ENCODE measurements around the gene RNF217.
"Not testable (repeated sequence)": the region's sequence is repeated elsewhere in the genome, so short reads cannot be mapped to it uniquely, and the experiment has no call there.

RNF217 gene

DNA sequence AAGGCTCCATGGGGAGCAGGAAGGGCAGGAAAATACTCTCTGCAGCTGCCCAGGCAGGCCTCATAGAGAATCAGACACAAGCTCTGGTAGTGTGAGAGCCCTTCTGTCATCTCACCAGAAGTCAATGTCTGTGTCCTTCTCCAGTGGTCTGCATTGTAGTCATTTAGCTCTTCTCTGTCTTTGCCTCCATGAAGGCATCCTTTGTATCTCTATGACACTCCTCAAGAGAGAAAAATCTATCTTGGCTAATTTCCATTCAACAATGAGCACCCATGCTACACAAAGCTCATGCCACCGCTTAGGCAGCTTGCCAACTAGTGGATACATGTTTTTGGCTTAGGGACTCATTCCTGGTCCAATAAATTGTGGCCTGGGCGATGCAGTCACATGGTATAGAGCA is 92.1 kb downstream of the RNF217 start:
- peak in 8 of 56 donors; percentile 7 to 73 (median 14) for DNase-seq

GRCh38 chr6:125057392-125058246 is 95.4 kb downstream of the RNF217 start:
- DNase-seq: no peak

DNA sequence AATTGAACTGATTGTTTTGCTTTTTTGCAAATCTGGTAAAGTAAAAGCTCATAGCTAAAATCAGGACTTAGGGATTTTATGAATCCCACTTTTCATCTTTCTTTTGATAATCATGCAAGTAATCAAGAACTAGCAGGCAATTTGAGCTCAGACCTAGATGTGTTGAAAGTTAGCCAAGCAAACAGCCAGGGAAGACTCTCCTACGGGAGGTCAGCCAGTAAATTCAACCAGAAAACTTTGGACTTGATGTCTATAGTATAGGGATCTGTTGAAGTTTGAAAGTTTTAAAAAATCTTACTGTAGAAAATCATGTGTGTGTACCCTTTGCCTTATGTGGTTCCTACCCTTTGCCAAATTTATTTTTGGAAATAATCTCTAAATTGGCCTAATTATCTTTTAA is 96.3 kb downstream of the RNF217 start:
- DNase-seq: no peak

DNA sequence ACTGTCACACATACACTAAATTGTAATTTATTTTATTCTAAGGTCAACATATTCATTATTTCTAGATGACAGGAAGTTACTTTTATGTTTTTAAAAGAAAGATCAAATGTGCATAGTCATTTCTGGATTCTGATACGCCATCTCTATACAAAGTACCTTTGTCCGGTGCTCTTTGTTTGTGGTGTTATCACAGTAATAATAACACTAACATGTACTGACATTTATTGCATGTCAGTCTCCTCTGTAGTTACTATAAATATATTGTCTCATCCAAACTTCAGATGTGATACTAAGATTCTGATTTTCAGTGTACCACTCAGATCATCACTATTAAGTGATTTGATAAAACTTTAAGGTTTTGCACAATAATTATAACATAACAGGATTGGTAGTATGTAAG is 101.1 kb downstream of the RNF217 start:
- DNase-seq: no peak

DNA sequence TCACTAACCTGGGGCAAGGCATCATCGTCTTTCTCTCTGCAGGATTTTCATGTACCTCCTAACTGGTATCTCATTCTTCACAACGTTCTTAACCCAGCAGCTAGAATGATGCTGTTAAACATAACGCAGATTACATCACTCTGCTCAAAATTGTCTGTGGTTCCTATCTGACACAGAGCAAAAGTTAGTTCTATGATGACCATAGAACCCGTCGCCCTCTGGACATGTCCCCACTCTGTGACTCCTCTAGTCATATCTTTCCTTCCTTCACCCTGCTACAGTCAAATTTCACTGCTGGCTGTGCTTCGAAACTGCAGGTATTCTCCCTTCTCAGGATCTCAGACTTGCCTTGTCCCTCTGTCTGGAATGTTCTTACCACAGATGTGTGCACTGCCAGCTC is 103.9 kb downstream of the RNF217 start:
- DNase-seq: no peak

GRCh38 chr6:125066964-125067363 is 104.7 kb downstream of the RNF217 start:
- no peak for DNase-seq

DNA sequence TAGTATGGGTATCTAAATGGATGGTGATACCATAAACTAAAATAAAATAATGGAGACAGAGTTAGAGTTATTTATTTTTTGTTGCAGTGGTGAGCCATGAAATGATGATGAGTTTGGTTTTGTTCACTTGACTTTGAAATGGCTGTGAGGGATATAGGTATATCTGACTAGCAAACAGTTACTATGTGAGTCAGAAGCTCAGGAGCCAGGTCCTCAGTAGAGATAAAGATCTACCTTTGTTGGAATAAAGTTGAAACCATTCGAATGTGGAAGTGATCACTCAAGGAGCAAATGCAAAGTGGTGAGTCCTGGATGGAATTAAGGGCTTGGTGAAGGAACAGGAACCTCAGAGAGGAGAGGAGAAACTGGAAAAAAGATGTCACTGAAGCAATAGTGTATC is 105.3 kb downstream of the RNF217 start:
- DNase-seq: no peak

DNA sequence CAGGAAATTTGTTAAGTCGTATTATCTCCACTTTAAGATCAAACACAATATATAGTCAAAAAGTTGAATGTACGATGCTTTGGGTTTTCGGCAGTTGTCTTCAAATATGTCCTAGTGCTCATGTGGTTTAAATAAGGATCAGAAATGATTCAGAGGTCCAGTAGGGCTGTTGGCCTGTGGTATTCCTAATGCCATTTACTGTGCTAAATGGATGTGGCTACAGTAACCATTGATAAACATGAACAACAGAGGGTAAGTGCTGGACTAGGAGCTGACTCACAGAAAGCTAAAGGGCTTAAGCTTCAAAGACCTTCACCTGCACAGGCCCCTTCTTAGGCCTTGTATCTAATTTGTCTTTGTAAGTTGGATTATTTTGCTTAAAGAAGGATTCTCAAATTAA is 110.8 kb downstream of the RNF217 start:
- DNase-seq: no peak

GRCh38 chr6:125074120-125074519 is 111.9 kb downstream of the RNF217 start:
- no peak for DNase-seq

- not testable (repeated sequence) for DNase-seq
Observed at GRCh38 chr6:125075073-125075472, 112.8 kb downstream of the RNF217 start.

- no peak for DNase-seq
Observed at GRCh38 chr6:125075741-125076481, 113.7 kb downstream of the RNF217 start.

DNA sequence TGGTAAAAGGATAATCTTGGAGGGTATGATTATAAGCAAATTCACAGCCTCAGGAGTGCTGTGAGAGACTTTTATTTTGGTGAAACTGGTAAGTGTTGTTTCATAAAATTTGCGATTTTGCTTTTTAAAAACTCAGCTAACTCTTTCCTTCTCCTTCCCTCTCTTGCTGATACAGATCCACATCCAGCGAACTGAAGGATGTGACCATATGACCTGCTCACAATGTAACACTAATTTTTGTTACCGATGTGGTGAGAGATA is 114.2 kb downstream of the RNF217 start:
- no peak for DNase-seq

DNA sequence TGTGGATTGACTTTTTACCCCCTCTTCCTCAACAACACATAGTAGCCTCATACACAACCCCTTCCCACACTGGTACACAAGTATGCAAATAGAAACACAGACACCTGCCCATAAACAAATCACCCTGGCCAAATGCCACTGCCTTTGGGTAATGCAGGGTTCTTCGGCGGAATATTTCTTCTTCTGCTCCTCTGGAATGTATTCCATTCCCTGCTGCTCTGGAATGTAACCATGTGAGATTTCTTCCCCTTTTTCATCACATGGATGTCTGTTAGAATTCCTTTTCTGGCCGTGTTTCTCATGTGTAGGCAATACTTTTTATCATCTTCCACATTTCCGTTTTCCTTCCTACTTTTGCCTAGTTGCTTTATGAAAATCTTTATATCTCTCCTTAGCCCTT is 115.2 kb downstream of the RNF217 start:
- no peak for DNase-seq

DNA sequence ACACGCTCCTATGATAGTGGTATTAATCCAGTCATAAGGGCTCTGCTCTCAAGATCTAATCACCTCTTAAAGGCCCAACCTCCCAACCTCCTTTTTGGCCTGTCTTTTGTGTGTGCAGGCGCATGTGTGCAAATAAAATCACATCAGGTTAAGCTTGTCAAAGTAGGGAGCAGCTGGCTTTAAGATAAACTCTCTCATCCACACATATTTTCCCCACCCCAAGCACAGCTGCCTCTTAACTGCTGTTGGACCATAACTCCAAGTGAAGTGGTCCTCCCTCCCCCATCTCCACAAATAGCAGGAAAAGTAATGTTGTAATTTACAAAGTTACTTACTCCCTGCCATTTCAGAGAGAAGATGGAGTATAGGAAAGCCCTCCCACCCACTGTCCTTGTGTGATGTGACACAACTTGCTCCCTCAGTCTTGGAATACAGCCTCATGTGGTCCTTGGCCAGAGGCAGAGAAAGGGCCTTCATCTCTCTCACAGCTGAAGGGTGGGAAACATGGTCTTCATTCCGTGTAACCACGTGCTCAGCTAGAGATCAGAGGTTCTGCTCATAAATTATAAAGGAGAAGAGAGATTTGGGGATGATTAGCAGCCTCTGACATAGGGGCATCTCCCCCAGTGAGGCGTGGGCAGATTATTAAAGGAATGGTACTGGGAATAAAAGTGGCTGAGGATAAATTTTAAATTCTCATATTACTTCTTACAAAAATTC is 116.5 kb downstream of the RNF217 start:
- DNase-seq: no peak

DNA sequence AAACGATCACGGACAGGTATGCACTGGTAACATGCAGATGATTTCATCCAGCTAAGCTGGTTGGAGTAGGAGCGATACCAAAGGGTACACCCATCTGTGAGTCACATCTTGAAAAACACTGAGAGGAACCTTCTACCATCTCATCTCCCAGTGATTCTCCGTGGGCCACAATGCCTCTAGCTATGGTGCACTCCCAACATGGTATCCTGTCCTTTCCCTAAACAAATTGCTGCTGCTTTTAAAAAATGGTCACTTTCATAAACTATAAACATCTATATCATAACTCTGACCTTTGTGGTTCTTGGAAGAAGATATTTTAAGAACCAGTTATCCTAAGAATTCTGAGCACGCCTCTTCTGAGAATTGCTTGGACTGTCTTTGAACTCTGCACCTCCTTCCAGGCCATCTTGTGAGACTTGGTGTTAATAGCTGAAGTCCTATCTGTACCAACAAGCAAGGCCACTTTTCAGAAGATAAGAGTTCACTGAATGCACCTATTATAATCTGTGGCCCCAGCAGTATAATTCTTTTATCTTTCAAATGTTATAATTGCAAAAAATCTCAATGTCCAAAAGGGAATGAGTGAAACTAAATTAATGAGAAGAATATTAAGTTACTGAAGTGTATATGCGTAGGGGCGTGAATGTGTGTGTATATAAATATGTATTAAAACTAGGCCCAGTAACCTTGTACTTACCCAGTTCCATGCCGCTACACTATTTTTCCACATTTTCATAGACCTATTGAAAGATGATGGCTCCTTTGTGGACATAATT is 120.9 kb downstream of the RNF217 start:
- DNase-seq: no peak

DNA sequence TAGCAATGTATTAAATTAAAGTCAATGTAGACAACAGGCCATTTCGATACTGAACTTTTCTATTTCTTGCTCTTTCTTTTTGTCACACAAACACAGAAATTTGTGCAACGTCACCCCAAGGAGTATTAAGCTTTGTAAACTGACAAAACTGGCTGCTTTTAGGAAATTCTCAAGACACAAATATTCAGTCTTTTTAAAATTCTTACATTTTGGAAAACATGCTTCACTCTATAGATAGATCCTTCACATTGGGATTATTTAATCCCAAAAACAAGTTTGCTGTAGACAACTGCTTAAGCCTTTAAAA is 121.4 kb downstream of the RNF217 start:
- DNase-seq: no peak

DNA sequence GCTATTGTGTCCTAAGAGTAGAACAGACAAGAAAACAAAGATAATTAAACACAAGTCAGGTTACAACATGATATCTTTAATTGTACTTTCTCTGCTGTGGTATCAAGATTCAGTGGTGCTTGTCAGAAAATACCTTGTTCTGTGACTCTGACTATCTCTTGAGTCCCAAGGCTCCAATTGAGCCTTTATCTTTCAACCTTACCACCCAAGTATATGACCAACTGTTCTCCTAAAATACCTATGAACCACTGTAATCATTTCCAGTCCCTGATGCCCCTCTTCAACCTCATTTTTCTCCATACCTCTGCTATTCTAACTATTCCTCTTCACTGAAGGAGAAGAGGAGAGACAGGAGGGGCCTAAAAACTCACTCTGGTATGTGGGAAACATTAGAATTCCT is 124.5 kb downstream of the RNF217 start:
- DNase-seq: no peak

DNA sequence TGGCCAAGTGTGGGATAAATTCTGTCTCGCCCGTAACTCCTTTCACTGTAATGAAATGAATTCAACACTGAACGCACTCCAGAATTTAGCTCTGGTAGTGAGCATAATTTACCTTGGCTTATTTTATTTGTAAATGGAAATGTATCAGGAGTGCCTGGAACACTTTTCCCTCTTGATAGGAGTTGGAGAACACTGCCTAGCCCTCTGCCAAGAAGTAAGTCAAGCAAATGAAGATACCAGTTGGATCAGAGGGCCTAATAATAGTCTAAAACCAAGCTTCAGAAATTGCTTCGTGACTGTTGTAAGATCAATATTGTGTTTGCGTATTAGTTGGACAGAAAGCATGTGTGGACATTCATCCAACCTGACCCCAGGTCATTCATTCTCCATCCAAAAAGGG is 126.7 kb downstream of the RNF217 start:
- no peak for DNase-seq

GRCh38 chr6:125094563-125094962 is 132.3 kb downstream of the RNF217 start:
- no peak for DNase-seq

DNA sequence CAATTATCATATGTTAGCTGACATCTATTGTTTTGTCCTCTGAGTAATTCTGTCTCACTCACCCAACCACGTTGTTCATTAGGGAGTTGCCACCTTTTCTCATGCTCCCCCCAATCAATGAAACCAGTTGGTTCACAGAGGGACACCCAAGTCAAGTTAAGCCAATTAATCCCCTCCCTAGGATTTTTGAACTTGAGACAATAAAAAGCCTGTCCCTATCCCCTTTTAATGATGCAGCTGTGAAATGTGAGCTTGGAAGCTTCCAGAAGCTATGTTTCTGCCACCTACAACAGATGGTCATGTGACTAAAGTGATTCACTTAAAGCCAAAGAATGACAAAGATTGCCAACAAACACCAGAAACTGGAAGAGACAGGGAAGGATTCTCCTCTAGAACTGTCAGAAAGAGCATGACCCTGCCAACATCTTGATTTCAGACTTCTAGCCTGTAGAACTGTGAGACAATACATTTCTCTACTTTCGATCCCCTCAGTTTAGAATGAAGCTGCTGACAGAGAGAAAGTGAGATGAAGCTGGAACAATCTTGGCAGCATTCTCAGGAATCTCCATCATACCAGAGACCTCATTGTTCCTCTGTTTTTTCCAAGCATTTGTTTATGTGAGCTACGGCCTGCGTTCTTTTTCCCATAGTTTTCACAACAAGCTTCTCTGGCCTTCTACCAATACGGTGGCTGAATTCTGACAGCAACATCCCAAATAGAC is 133.5 kb downstream of the RNF217 start:
- peak in 4 of 56 donors; percentile 13 to 68 (median 23) for DNase-seq

DNA sequence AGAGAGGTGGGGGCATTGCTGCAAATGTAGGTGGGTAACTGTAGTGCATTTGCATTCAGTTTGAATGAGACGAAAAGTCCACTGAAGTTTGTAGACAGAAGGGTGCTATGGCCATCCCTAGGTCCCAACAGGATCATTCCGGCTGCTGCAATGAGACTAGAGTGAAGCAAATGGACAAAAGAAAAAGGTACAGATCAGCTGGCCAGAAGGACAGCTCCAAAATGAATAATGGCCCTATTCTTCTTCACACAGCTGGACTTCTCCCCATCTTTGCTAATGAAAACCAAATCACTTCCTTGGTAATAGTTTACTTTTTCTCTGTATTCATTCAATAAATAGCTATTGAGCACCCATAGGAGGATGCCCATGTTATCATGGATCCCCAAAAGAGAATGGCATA is 134.9 kb downstream of the RNF217 start:
- DNase-seq: peak in 1 of 56 donors; percentile 10

Measured in amygdala (tissue), 56 donors.